HPDE6-E6E7 (cell line): ENCODE measurements around the gene TTYH3.

ENCODE experiments used
- DNase-seq: peaks from one replicate; pipeline ENCODE4 v3.0.0; 2011; ENCODE audit warnings: missing footprints; ENCODE audit errors: extremely low spot score

Gene TTYH3

GRCh38 chr7:2635148-2635668 is 3.4 kb downstream of the TTYH3 start:
- DNase-seq = no peak

GRCh38 chr7:2635810-2636701 is 4.3 kb downstream of the TTYH3 start:
- no peak for DNase-seq

- DNase-seq = no peak
Measured at GRCh38 chr7:2637066-2637471, 5.3 kb downstream of the TTYH3 start.

- no peak for DNase-seq
Measured at GRCh38 chr7:2637505-2638223, 5.9 kb downstream of the TTYH3 start.

DNA sequence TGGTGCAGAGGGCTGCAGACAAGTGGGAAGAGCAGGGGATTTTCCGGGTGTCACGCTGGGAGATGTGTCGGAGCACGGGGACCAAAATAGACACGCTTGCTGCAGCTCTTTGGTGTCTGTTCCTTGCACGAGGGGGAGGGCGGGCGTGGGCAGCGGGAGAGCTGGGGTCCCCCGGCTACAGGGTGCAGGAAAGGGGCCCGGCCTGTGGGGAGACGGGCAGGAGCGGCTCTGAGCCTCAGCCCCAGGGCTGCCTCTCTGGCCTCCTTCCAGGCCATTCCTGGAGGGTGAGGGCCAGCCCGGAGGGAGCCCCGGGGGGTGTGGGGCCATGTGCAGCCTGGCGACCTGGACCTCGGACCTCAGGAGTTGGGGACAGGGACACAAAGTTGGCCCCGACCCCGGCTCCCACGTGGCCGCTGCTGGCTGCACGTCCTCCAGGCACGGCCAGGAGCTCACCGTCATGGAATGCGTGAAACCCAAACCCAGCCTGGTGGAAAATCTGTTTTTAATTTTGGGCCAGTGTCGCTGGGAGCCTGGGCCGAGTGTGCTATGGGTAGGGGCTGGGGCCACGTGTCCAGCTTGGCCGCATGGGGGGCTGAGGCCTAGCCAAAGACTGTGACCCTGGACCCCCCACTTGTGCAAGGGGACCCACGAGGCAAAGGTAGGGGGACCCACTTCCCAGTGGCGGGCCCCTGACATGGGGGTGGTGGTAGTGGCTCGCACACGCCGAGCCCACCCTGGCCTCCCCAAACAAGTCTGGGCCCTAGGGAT is 6.6 kb downstream of the TTYH3 start:
- no peak for DNase-seq

- DNase-seq = no peak
Measured at GRCh38 chr7:2639181-2639681, 7.4 kb downstream of the TTYH3 start.

DNA sequence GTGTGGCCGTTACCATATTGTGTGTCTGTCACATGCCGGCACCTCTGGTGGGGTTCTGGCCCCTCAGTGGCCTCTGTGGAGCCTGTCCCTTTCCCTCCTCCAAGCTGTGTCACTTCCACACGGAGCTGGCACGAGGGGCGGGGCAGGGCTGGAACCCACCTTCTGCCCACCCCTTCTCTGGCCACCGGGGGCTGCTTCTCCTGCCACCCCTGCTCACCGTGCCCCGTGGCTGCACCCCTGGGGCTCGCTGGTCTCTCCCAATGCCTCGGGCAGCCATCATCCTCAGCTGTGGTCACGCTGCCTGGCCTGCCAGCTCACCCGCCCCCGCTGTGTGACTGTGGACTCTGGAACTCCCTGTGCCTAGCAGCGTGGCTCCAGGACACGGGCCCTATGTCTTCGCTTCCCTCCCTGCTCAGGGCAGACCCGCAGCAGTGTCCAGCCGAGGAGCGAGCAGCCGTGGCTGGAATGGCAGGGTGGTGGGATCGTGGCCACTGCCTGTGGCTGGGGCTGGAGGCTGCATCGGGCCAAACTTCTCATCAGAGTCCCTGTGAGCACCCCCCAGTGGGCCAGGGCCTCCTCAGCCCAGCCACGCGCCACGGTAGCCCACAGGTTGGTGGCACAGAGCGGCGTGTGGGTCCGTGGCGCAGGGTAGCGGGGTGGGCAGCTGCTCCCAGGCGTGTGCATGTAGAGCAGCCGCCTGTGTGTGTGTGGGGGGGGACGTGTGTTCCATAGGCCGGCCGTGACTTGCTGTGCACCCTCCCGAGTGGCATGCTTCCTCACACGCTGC is 8.1 kb downstream of the TTYH3 start:
- no peak for DNase-seq

GRCh38 chr7:2640482-2640830 is 8.7 kb downstream of the TTYH3 start:
- DNase-seq = no peak

- DNase-seq = no peak
Measured at GRCh38 chr7:2640846-2641316, 9.1 kb downstream of the TTYH3 start.

GRCh38 chr7:2641406-2642393 is 9.9 kb downstream of the TTYH3 start:
- no peak for DNase-seq

DNA sequence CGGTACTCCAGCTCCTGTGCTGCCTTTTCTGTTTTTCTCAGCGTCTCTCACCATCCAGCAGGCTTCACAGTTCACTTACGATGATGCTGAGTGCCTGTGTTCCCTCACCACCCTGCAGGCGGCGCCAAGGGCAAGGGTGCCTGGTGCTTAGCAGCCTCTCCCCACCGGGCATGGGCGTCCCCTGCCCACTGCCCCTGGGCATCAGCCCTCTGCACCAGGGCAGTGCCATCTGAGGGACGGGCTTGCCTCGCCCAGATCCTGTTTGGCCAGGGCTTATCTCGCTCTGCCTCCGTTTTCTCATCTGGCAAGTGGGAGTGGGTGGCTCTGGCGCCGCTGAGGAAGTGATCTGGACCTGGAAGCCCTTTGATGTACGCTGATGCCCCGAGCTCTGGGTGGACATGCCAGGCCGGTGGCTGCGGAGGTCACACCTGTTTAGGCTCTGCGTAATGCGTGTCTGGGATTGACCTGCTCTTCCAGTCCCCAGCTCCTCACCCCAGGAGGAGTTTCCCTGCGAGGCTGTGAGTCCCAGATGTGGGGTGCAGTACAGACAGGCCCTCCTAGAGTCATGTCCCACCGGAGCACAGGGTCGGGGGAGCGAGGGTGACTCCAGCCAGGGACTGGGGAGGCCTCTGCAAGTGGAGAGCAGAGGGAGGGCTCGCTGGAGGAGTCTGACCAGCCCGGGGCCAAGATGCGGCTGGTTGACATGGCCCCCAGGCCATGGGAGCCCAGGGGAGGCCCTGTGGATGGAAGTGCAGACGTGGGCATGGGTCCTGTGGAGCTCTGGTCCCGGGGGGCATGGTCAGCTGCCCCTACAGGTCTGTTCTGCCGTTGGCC is 11.8 kb downstream of the TTYH3 start:
- DNase-seq = no peak

DNA sequence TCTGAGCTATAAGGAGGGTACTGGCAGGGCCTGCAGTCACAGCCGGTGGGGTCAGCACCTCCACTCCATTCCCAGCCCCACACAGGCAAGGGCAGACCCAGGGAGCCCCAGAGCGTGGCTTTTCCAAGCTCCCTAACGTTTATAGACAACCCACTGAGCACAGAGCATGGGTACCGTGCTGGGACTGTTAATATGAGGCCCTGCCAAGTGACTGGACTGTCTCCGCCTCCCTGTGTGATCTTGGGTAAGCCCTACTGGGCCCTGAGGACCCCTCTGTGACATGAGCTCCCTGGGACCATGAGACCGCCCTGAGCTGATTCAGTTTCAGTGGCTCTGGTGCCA is 12.4 kb downstream of the TTYH3 start:
- no peak for DNase-seq

GRCh38 chr7:2644562-2645273 is 12.9 kb downstream of the TTYH3 start:
- no peak for DNase-seq

GRCh38 chr7:2645274-2645868 is 13.6 kb downstream of the TTYH3 start:
- no peak for DNase-seq

DNA sequence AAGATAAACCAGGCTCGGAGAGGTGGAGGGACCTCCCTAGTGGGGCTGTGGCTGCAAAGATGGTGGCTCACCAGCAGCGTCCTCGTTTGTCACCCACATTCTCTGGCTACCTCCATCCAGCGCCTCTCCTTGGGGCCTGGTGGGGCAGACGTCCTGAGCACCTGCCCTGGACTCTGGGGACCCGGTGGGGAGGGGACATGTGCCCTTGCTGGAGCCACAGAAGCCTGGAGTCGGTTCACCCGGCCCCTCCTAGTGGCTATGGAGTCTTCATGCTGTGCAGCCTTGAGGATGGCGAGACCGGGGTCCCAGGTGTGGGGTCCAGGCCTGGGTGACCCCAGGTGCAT is 14.5 kb downstream of the TTYH3 start:
- DNase-seq = no peak

DNA sequence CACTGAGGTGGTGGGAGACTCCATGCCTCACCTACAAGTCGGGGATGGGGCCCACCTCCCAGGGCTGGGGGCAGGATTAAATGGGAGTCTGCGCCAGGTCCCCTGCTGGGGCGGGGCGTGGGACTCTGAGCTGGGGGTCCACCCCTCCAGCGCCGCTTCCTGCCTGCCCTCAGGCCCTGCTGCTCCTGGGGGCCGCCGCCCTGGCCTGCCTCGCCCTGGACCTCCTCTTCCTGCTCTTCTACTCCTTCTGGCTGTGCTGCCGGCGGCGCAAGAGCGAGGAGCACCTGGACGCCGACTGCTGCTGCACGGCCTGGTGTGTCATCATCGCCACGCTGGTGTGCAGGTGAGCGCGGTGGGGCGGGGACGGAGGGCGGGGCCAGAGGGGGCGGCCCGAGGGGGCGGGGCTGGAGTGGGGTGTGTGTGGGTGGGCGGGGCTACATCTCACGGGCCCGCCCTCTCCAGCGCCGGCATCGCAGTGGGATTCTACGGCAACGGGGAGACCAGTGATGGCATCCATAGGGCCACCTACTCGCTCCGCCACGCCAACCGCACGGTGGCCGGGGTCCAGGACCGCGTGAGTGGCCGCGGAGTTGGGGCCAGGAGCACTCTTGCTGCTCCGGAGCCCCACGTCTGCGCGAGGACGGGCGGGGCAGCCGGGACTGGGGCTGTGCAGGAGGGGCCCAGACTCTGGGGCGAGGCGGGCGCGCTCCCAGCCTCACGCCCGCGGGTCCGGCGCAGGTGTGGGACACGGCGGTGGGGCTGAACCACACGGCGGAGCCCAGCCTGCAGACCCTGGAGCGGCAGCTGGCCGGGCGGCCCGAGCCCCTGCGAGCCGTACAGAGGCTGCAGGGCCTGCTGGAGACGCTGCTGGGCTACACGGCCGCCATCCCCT is 15.1 kb downstream of the TTYH3 start:
- DNase-seq = no peak

DNA sequence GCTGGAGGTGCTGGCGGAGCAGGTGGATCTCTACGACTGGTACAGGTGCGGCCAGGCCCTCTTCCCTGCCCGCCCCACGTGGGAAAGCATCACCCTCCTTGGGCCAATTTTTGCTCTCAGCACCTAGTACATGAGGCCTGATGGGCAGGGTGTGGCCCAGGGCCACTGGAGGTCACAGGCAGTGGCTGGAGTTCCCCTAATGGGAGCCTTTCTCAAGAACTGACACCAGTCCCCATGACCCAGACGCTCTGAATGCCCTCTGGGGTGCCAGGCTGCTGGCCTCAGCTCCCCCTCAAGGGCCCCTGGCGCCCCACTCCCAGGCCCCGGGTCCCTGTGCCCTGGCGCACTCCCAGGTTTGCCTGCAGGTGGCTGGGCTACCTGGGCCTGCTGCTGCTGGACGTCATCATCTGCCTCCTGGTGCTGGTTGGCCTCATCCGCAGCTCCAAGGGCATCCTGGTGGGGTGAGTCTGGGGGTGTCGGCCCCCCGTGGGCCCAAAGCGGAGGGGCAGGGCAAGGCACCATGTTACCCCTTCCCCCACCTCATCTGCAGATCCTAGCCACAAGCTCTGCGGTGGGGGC is 15.9 kb downstream of the TTYH3 start:
- no peak for DNase-seq
